ENCODE data around the gene RAB6B. TPM values are rescaled to one million over a fixed set of nuclear protein-coding genes. Genes with fewer than 3 reads are reported as not detected.

RAB6B gene
- polyA plus RNA-seq, 1 donor (not counting 4 experiments of a cell fraction or from before 2014, with no cell fraction given), result 2.2 TPM

DNA sequence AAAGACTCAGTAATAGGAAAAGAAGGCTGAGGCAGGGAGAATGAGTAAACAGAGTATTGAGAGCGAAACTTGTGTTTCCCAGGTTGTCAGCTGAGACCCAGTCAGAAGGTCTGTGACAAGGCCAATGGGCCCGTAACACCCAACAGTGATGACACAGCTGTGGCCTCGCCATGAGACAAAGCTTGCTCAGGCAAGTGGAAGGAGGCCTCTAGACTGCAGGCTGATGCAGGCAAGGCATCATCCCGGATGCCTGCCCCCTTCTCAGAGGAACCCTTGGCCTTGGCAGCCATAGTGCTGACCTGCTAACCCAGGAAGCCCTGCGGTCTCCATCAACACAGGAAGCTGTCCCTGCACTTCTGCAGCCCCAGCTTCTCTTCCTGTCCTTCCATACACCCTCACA, 15.4 kb downstream of the RAB6B start:
- no peak overlapping the region for H3K9ac ChIP-seq (ENCODE audit: control insufficient read depth, extremely low read depth, insufficient read depth, low read length)
- H2AFZ ChIP-seq (ENCODE audit: control insufficient read depth, low read length), result no peak overlapping the region
- H3K27me3 ChIP-seq (ENCODE audit: control insufficient read depth, extremely low read depth, insufficient read depth, low read length), result peaks cover 12% of the 10 kb centered on the region
- no peaks in the 10 kb centered on the region for H3K4me1 ChIP-seq (ENCODE audit: control insufficient read depth, extremely low read depth, insufficient read depth, low read length)
- no peaks in the 10 kb centered on the region for H3K79me2 ChIP-seq (ENCODE audit: control insufficient read depth, insufficient read depth, low read length)
- no peak for TF ChIP-seq EZH2 (IDR thresholded peaks at IDR 0.05; ENCODE audit: low read length)
- TF ChIP-seq, protein P1, sequence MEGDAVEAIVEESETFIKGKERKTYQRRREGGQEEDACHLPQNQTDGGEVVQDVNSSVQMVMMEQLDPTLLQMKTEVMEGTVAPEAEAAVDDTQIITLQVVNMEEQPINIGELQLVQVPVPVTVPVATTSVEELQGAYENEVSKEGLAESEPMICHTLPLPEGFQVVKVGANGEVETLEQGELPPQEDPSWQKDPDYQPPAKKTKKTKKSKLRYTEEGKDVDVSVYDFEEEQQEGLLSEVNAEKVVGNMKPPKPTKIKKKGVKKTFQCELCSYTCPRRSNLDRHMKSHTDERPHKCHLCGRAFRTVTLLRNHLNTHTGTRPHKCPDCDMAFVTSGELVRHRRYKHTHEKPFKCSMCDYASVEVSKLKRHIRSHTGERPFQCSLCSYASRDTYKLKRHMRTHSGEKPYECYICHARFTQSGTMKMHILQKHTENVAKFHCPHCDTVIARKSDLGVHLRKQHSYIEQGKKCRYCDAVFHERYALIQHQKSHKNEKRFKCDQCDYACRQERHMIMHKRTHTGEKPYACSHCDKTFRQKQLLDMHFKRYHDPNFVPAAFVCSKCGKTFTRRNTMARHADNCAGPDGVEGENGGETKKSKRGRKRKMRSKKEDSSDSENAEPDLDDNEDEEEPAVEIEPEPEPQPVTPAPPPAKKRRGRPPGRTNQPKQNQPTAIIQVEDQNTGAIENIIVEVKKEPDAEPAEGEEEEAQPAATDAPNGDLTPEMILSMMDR (optimal IDR thresholded peaks at IDR 0.05 in 1 of 3, IDR thresholded peaks at IDR 0.05 in 1 of 3, conservative IDR thresholded peaks at IDR 0.05 in 1 of 3; ENCODE audit: extremely low read depth in 1 of 3, insufficient read depth in 2 of 3, low read length in 3 of 3), result no peak
- no peaks in the 10 kb centered on the region for H4K20me1 ChIP-seq (ENCODE audit: control insufficient read depth, extremely low read depth, insufficient read depth, low read length)
- no peak for DNase-seq (ENCODE audit: low read depth, low spot score)
- H3K4me2 ChIP-seq (ENCODE audit: control insufficient read depth, extremely low read depth, insufficient read depth, low read depth, low read length), result no peak overlapping the region
- H3K4me3 ChIP-seq (ENCODE audit: control insufficient read depth in 2 of 3, extremely low read depth in 1 of 3, insufficient read depth in 2 of 3, low read depth in 1 of 3, low read length in 3 of 3), result no peak overlapping the region
- no peak overlapping the region for H3K27ac ChIP-seq (ENCODE audit: control insufficient read depth, insufficient read depth, low read length)
- H3K36me3 ChIP-seq (ENCODE audit: control insufficient read depth in 2 of 2, extremely low read depth in 1 of 2, insufficient read depth in 2 of 2, low read length in 2 of 2), result no peaks in the 10 kb centered on the region
- no peaks in the 10 kb centered on the region for H3K9me1 ChIP-seq (ENCODE audit: control insufficient read depth, extremely low read depth, insufficient read depth, low read length)
- dilution Hi-C loops (cut with MboI; ENCODE audit: extremely low pct_ligation_motif_present, low sequenced_read_pairs), result no loop called here
- FAIRE-seq, result no peak
- no peaks in the 10 kb centered on the region for H3K9me3 ChIP-seq (ENCODE audit: control insufficient read depth, low read depth, low read length)

DNA sequence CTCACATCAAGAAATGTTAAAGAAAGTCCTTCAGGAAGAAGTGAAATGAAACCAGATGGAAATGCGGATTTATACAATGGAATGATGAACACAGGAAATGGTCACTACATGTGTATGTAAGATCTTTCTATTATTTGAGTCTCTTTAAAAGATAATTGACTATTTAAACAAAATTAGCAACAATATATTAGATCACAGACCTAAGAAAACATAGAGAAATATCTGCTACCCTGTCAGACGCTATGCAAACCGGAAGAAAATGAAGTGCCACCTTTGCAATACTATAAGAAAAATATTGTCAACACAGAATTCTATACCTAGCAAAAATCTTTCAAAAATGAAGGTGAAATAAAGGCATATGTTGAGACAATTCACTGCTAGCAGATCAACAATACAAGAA, 17.2 kb downstream of the RAB6B start:
- Histone ChIP-seq H3K9ac (ENCODE audit: control insufficient read depth, extremely low read depth, insufficient read depth, low read length) (no peak overlapping the region), H3K27me3 (ENCODE audit: control insufficient read depth, extremely low read depth, insufficient read depth, low read length) (peaks cover 4% of the 10 kb centered on the region), H4K20me1 (ENCODE audit: control insufficient read depth, extremely low read depth, insufficient read depth, low read length) (no peaks in the 10 kb centered on the region), H2AFZ (ENCODE audit: control insufficient read depth, low read length) (no peak overlapping the region), H3K9me1 (ENCODE audit: control insufficient read depth, extremely low read depth, insufficient read depth, low read length) (no peaks in the 10 kb centered on the region), H3K36me3 (ENCODE audit: control insufficient read depth in 2 of 2, extremely low read depth in 1 of 2, insufficient read depth in 2 of 2, low read length in 2 of 2) (no peaks in the 10 kb centered on the region), H3K9me3 (ENCODE audit: control insufficient read depth, low read depth, low read length) (no peaks in the 10 kb centered on the region), H3K4me2 (ENCODE audit: control insufficient read depth, extremely low read depth, insufficient read depth, low read depth, low read length) (no peak overlapping the region), H3K79me2 (ENCODE audit: control insufficient read depth, insufficient read depth, low read length) (no peaks in the 10 kb centered on the region), H3K4me3 (ENCODE audit: control insufficient read depth in 2 of 3, extremely low read depth in 1 of 3, insufficient read depth in 2 of 3, low read depth in 1 of 3, low read length in 3 of 3) (no peak overlapping the region), H3K27ac (ENCODE audit: control insufficient read depth, insufficient read depth, low read length) (no peak overlapping the region), H3K4me1 (ENCODE audit: control insufficient read depth, extremely low read depth, insufficient read depth, low read length) (no peaks in the 10 kb centered on the region)
- dilution Hi-C loops (cut with MboI; ENCODE audit: extremely low pct_ligation_motif_present, low sequenced_read_pairs), result no loop called here
- no peak for DNase-seq (ENCODE audit: low read depth, low spot score)
- no peak for FAIRE-seq
- TF ChIP-seq EZH2 (IDR thresholded peaks at IDR 0.05; ENCODE audit: low read length), result no peak
- TF ChIP-seq, protein P1 (optimal IDR thresholded peaks at IDR 0.05 in 1 of 3, IDR thresholded peaks at IDR 0.05 in 1 of 3, conservative IDR thresholded peaks at IDR 0.05 in 1 of 3; ENCODE audit: extremely low read depth in 1 of 3, insufficient read depth in 2 of 3, low read length in 3 of 3), result no peak
